ENCODE measurements around the gene PCDH10. TPM values are rescaled to one million over a fixed set of nuclear protein-coding genes. Genes with fewer than 3 reads are reported as not detected.

Gene PCDH10
- total and polyA plus RNA-seq, 9 donors = 0.23 to 6.4 (median 1.7) TPM

- 76 to 80% (median 78%) methylated on average over 5 of the region's 5 CpGs for WGBS, 3 donors
- H3K36me3 ChIP-seq = no peaks in the 10 kb centered on the region
- H3K9me3 ChIP-seq = no peaks in the 10 kb centered on the region
- H3K4me1 ChIP-seq (ENCODE audit: insufficient read depth) = no peaks in the 10 kb centered on the region
- no peak overlapping the region for H3K27ac ChIP-seq
- DNase-seq = no peak
- no peak overlapping the region for H3K4me3 ChIP-seq
- no peaks in the 10 kb centered on the region for H3K27me3 ChIP-seq
- TF ChIP-seq, protein P1, sequence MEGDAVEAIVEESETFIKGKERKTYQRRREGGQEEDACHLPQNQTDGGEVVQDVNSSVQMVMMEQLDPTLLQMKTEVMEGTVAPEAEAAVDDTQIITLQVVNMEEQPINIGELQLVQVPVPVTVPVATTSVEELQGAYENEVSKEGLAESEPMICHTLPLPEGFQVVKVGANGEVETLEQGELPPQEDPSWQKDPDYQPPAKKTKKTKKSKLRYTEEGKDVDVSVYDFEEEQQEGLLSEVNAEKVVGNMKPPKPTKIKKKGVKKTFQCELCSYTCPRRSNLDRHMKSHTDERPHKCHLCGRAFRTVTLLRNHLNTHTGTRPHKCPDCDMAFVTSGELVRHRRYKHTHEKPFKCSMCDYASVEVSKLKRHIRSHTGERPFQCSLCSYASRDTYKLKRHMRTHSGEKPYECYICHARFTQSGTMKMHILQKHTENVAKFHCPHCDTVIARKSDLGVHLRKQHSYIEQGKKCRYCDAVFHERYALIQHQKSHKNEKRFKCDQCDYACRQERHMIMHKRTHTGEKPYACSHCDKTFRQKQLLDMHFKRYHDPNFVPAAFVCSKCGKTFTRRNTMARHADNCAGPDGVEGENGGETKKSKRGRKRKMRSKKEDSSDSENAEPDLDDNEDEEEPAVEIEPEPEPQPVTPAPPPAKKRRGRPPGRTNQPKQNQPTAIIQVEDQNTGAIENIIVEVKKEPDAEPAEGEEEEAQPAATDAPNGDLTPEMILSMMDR (IDR thresholded peaks at IDR 0.05) = no peak
- no peak for TF ChIP-seq POLR2A (IDR thresholded peaks at IDR 0.05)
- intact Hi-C loops (cut with DNase I) = no loop called here
Observed at GRCh38 chr4:133157460-133158160, 8.5 kb downstream of the PCDH10 start.

DNA sequence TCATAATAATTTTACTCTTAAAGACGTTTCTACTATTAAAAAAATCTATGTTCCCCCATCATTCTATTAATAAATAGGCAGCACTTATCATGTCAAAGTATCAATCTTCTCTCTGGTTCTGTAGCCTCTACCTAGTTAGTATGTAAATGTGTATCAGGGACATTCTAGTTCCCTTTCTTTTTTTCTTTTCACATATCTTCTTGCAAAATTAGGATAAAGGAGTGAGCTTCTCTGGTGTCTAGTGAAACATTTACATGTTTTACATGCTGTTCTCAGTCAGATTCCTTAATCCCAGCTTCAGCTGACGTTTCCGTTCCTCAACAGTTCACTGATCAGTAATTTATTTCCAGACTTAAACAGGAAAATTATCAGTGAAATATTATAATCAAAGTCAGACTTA is 11.8 kb downstream of the PCDH10 start:
- 71 to 87% (median 73%) methylated on average over 3 of the region's 3 CpGs for WGBS, 3 donors
- Histone ChIP-seq H3K4me1 (ENCODE audit: insufficient read depth) (no peaks in the 10 kb centered on the region), H3K27ac (no peak overlapping the region), H3K27me3 (no peaks in the 10 kb centered on the region), H3K4me3 (no peak overlapping the region), H3K9me3 (no peaks in the 10 kb centered on the region), H3K36me3 (no peaks in the 10 kb centered on the region)
- DNase-seq = no peak
- TF ChIP-seq POLR2A (IDR thresholded peaks at IDR 0.05) = no peak
- TF ChIP-seq EP300 (IDR thresholded peaks at IDR 0.05) = no peak
- TF ChIP-seq, protein P1 (IDR thresholded peaks at IDR 0.05) = no peak
- intact Hi-C loops (cut with DNase I) = no loop called here

- Histone ChIP-seq H3K4me1 (ENCODE audit: insufficient read depth) (no peaks in the 10 kb centered on the region), H3K9me3 (no peaks in the 10 kb centered on the region), H3K27ac (no peak overlapping the region), H3K27me3 (no peaks in the 10 kb centered on the region), H3K36me3 (no peaks in the 10 kb centered on the region), H3K4me3 (no peak overlapping the region)
- 92 to 95% (median 95%) methylated on average over 2 of the region's 2 CpGs for WGBS, 3 donors
- TF ChIP-seq POLR2A (IDR thresholded peaks at IDR 0.05) (no peak), EP300 (IDR thresholded peaks at IDR 0.05) (no peak)
- TF ChIP-seq, protein P1 (IDR thresholded peaks at IDR 0.05) = no peak
- intact Hi-C loops (cut with DNase I) = no loop called here
- no peak for DNase-seq
Observed at GRCh38 chr4:133161570-133162295, 12.6 kb downstream of the PCDH10 start.

GRCh38 chr4:133162941-133163340 is 13.8 kb downstream of the PCDH10 start:
- H3K4me3 ChIP-seq = no peak overlapping the region
- no peak overlapping the region for H3K27ac ChIP-seq
- no peaks in the 10 kb centered on the region for H3K4me1 ChIP-seq (ENCODE audit: insufficient read depth)
- 94 to 98% (median 94%) methylated on average over 8 of the region's 8 CpGs for WGBS, 3 donors
- H3K36me3 ChIP-seq = no peaks in the 10 kb centered on the region
- intact Hi-C loops (cut with DNase I) = no loop called here
- H3K27me3 ChIP-seq = no peaks in the 10 kb centered on the region
- TF ChIP-seq POLR2A (IDR thresholded peaks at IDR 0.05) (no peak), EP300 (IDR thresholded peaks at IDR 0.05) (no peak)
- TF ChIP-seq, protein P1 (IDR thresholded peaks at IDR 0.05) = no peak
- no peak for DNase-seq
- no peaks in the 10 kb centered on the region for H3K9me3 ChIP-seq
